Measurements from ENCODE around the gene TFAP2A. TPM values are rescaled to one million over a fixed set of nuclear protein-coding genes. Genes with fewer than 3 reads are reported as not detected.

Gene TFAP2A
- total RNA-seq, 1 experiment from 2014 or later, result 24.3 TPM

GRCh38 chr6:10417681-10418104 lies 2.8 kb upstream of the TFAP2A start:
- DNase-seq (ENCODE audit: low read depth, low spot score), result no peak
- H3K9me2 ChIP-seq (ENCODE audit: insufficient read depth), result no peaks in the 10 kb centered on the region
- ChIA-PET CTCF (no interaction called here), POLR2A (no interaction called here), RAD21 (ENCODE audit: low non-redundant PET in 1 of 2, low total read pairs in 2 of 2, uncharacterized antibody in 2 of 2, unreplicated experiment in 2 of 2) (no interaction called here)
- peaks cover 20% of the 10 kb centered on the region for H3K79me2 ChIP-seq (ENCODE audit: insufficient read depth, low read length)
- BruUV-seq (replicated peaks), result no TSS peak
- TF ChIP-seq CBX3 (IDR thresholded peaks at IDR 0.05; ENCODE audit: low read depth) (no peak), CEBPB (IDR thresholded peaks at IDR 0.05; ENCODE audit: low read depth) (no peak), TCF7L2 (IDR thresholded peaks at IDR 0.05; ENCODE audit: borderline replicate concordance, extremely low read depth, insufficient read depth, insufficient read length) (no peak), CTCF (IDR thresholded peaks at IDR 0.05 in 2 of 3, conservative IDR thresholded peaks at IDR 0.05 in 1 of 3; ENCODE audit: borderline replicate concordance in 1 of 3, insufficient read depth in 1 of 3, low read depth in 2 of 3, low read length in 2 of 3) (no peak), EGR1 (IDR thresholded peaks at IDR 0.05; ENCODE audit: low read depth) (no peak), SRF (IDR thresholded peaks at IDR 0.05; ENCODE audit: low read depth) (no peak), EZH2phosphoT487 (IDR thresholded peaks at IDR 0.05; ENCODE audit: borderline replicate concordance) (no peak), ZNF274 (IDR thresholded peaks at IDR 0.05; ENCODE audit: low read depth, low read length) (no peak), RAD21 (IDR thresholded peaks at IDR 0.05; ENCODE audit: low read depth) (no peak), POLR2AphosphoS5 (IDR thresholded peaks at IDR 0.05; ENCODE audit: low read depth, low read length) (no peak), POLR2A (IDR thresholded peaks at IDR 0.05; ENCODE audit: borderline replicate concordance, extremely low read depth, insufficient read depth, insufficient read length) (no peak), JUND (IDR thresholded peaks at IDR 0.05) (no peak), MAX (IDR thresholded peaks at IDR 0.05) (no peak), ZFX (IDR thresholded peaks at IDR 0.05) (no peak), ELF1 (IDR thresholded peaks at IDR 0.05; ENCODE audit: borderline replicate concordance, low read depth) (no peak), SIN3A (IDR thresholded peaks at IDR 0.05; ENCODE audit: low read depth) (no peak)
- TF ChIP-seq, protein P1, sequence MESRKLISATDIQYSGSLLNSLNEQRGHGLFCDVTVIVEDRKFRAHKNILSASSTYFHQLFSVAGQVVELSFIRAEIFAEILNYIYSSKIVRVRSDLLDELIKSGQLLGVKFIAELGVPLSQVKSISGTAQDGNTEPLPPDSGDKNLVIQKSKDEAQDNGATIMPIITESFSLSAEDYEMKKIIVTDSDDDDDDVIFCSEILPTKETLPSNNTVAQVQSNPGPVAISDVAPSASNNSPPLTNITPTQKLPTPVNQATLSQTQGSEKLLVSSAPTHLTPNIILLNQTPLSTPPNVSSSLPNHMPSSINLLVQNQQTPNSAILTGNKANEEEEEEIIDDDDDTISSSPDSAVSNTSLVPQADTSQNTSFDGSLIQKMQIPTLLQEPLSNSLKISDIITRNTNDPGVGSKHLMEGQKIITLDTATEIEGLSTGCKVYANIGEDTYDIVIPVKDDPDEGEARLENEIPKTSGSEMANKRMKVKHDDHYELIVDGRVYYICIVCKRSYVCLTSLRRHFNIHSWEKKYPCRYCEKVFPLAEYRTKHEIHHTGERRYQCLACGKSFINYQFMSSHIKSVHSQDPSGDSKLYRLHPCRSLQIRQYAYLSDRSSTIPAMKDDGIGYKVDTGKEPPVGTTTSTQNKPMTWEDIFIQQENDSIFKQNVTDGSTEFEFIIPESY (IDR thresholded peaks at IDR 0.05; ENCODE audit: extremely low read depth, insufficient replicate concordance, low read length), result no peak
- TF ChIP-seq, protein P2, sequence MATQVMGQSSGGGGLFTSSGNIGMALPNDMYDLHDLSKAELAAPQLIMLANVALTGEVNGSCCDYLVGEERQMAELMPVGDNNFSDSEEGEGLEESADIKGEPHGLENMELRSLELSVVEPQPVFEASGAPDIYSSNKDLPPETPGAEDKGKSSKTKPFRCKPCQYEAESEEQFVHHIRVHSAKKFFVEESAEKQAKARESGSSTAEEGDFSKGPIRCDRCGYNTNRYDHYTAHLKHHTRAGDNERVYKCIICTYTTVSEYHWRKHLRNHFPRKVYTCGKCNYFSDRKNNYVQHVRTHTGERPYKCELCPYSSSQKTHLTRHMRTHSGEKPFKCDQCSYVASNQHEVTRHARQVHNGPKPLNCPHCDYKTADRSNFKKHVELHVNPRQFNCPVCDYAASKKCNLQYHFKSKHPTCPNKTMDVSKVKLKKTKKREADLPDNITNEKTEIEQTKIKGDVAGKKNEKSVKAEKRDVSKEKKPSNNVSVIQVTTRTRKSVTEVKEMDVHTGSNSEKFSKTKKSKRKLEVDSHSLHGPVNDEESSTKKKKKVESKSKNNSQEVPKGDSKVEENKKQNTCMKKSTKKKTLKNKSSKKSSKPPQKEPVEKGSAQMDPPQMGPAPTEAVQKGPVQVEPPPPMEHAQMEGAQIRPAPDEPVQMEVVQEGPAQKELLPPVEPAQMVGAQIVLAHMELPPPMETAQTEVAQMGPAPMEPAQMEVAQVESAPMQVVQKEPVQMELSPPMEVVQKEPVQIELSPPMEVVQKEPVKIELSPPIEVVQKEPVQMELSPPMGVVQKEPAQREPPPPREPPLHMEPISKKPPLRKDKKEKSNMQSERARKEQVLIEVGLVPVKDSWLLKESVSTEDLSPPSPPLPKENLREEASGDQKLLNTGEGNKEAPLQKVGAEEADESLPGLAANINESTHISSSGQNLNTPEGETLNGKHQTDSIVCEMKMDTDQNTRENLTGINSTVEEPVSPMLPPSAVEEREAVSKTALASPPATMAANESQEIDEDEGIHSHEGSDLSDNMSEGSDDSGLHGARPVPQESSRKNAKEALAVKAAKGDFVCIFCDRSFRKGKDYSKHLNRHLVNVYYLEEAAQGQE (IDR thresholded peaks at IDR 0.05; ENCODE audit: low read depth), result no peak
- no peak overlapping the region for H2AFZ ChIP-seq (ENCODE audit: low read depth, low read length, poor library complexity, severe bottlenecking)
- no peaks in the 10 kb centered on the region for H4K20me1 ChIP-seq (ENCODE audit: insufficient read depth)
- no peak overlapping the region for H3K9ac ChIP-seq (ENCODE audit: low read length)
- no peak for ATAC-seq
- no peaks in the 10 kb centered on the region for H3K27me3 ChIP-seq (ENCODE audit: insufficient read depth, low read length)
- no peak overlapping the region for H3K4me2 ChIP-seq (ENCODE audit: low read length)
- no peaks in the 10 kb centered on the region for H3K36me3 ChIP-seq (ENCODE audit: control insufficient read depth in 1 of 2, insufficient read depth in 2 of 2, low read length in 2 of 2)
- intact Hi-C loops (cut with micrococcal nuclease), result no loop called here
- peaks cover 5 to 11% of the 10 kb centered on the region in 2 experiments; a peak in 3 of 4 replicates for H3K4me1 ChIP-seq (ENCODE audit: control insufficient read depth in 1 of 2, insufficient read depth in 2 of 2, low read length in 2 of 2)
- H3K27ac ChIP-seq (ENCODE audit: low read depth, low read length), result no peak overlapping the region
- H3K9me3 ChIP-seq (ENCODE audit: control insufficient read depth in 1 of 2, insufficient read depth in 1 of 2, low read depth in 1 of 2, low read length in 2 of 2), result no peaks in the 10 kb centered on the region
- no peak overlapping the region for H3K4me3 ChIP-seq (replicated peaks in 1 of 2; ENCODE audit: low read depth in 1 of 2, low read length in 2 of 2)
